ENCODE measurements around the gene ACMSD. TPM values are rescaled to one million over a fixed set of nuclear protein-coding genes. Genes with fewer than 3 reads are reported as not detected.
"Not testable (repeated sequence)": the region's sequence is repeated elsewhere in the genome, so short reads cannot be mapped to it uniquely, and the experiment has no call there.

Gene ACMSD
- total RNA-seq, 2 donors from 2014 or later, result 0.52 TPM; not detected in 1

DNA sequence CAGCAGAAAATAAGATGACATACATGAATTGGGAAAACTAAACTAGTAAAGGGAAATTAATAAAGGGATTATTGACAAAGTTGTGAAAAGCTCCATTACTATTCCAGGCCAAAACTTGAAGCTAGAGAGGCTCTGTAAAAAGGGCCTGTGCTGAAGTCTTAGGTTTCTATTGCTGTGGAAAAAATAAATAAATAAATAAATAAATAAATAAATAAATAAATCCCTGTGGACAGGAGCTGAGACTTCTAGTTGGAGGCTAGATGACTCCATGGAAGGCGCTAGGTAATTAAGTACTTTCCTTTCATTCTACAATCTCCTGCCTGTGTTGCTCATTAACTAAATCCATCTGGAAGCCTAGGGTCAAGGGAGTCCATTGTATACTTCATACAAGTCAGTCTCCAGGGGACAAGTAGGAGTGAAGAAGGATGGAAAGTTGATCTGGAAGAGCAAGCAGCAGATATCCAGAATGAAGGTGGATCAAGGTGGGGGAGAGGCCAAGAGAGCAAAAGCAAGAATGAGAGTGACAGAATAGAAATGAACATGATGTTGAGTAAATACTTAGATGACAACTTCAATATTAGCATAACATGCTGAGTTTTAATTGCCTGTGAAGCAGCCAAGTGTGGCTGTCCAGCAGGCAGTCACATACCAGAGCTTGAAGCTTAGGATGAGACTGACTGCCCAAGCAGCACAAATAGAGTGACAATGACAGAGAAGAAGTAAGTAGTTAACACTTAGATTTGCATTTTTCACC lies 54.0 kb downstream of the ACMSD start:
- no peak for DNase-seq

DNA sequence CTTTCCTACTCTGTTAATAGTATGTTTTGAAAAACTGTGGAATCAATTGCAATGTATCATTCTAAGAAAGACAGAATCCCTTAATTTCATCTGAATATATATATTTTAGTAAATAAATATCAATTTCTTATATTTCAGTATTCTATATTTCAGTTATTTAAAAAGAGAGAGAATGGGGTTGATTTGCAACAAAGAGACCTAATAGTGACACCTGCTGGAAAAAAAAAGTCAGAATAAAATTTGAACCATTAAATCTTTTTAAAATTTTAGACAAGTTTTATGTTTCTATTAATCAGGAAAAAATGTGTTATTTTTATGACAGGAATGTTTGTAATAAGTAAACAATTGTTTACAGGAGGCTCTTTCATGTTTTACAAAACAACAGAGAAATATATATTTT lies 59.5 kb downstream of the ACMSD start:
- H3K36me3 ChIP-seq (replicated peaks in 1 of 2; ENCODE audit: insufficient read depth in 1 of 2, low read depth in 2 of 2), result no peaks in the 10 kb centered on the region
- intact Hi-C loops (cut with DNase I), result no loop called here
- peaks cover 19% of the 10 kb centered on the region for H3K4me1 ChIP-seq
- H3K9me3 ChIP-seq, result no peaks in the 10 kb centered on the region
- DNase-seq (no peak), ATAC-seq (no peak)
- TF ChIP-seq, protein P1, sequence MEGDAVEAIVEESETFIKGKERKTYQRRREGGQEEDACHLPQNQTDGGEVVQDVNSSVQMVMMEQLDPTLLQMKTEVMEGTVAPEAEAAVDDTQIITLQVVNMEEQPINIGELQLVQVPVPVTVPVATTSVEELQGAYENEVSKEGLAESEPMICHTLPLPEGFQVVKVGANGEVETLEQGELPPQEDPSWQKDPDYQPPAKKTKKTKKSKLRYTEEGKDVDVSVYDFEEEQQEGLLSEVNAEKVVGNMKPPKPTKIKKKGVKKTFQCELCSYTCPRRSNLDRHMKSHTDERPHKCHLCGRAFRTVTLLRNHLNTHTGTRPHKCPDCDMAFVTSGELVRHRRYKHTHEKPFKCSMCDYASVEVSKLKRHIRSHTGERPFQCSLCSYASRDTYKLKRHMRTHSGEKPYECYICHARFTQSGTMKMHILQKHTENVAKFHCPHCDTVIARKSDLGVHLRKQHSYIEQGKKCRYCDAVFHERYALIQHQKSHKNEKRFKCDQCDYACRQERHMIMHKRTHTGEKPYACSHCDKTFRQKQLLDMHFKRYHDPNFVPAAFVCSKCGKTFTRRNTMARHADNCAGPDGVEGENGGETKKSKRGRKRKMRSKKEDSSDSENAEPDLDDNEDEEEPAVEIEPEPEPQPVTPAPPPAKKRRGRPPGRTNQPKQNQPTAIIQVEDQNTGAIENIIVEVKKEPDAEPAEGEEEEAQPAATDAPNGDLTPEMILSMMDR (IDR thresholded peaks at IDR 0.05), result peak; percentile 16 to 59 (median 44)
- no peak for TF ChIP-seq POLR2A (IDR thresholded peaks at IDR 0.05)
- H3K27me3 ChIP-seq, result no peaks in the 10 kb centered on the region
- H3K4me3 ChIP-seq, result no peak overlapping the region
- peak overlapping the region in 2 of 4 donors; percentile 18 to 82 for H3K27ac ChIP-seq

More for the DNA sequence above, 54.0 kb downstream of the ACMSD start:
- TF ChIP-seq POLR2A (IDR thresholded peaks at IDR 0.05), result no peak
- TF ChIP-seq, protein P1 (IDR thresholded peaks at IDR 0.05), result no peak
- Histone ChIP-seq H3K27me3 (no peaks in the 10 kb centered on the region), H3K4me1 (peaks cover 7% of the 10 kb centered on the region), H3K36me3 (replicated peaks in 1 of 2; ENCODE audit: insufficient read depth in 1 of 2, low read depth in 2 of 2) (no peaks in the 10 kb centered on the region), H3K27ac (peak overlapping the region in 1 of 4 donors; percentile 39), H3K4me3 (no peak overlapping the region), H3K9me3 (no peaks in the 10 kb centered on the region)
- WGBS, 2 donors, result 52 to 66% methylated on average over 1 of the region's 1 CpG
- ATAC-seq, result no peak
- intact Hi-C loops (cut with DNase I), result no loop called here

DNA sequence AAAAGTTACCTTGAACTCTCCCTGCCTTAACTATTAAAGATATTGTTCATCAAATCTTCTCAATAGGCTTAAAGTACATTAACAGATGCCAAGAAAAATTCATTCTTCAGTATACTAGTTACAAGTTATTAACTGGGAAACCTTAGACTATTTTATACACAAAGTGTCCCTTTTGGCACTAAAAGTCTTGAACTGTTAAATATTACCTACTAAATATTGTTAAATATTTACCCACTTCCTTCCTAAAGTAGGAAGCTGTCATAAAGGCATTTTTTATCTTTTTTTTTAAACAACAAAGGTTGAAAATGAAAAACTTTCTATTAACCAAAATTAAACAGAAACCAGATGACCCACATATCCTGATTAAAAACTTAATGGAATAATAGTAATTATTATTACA lies 60.8 kb downstream of the ACMSD start:
- intact Hi-C loops (cut with DNase I), result no loop called here
- Histone ChIP-seq H3K4me1 (peaks cover 17% of the 10 kb centered on the region), H3K27me3 (no peaks in the 10 kb centered on the region), H3K27ac (peak overlapping the region in 3 of 4 donors; percentile 6 to 82 (median 37)), H3K4me3 (no peak overlapping the region), H3K36me3 (replicated peaks in 1 of 2; ENCODE audit: insufficient read depth in 1 of 2, low read depth in 2 of 2) (no peaks in the 10 kb centered on the region), H3K9me3 (no peaks in the 10 kb centered on the region)
- ATAC-seq (peak; percentile 77), DNase-seq (no peak)
- TF ChIP-seq, protein P1 (IDR thresholded peaks at IDR 0.05), result no peak
- TF ChIP-seq POLR2A (IDR thresholded peaks at IDR 0.05), result no peak

DNA sequence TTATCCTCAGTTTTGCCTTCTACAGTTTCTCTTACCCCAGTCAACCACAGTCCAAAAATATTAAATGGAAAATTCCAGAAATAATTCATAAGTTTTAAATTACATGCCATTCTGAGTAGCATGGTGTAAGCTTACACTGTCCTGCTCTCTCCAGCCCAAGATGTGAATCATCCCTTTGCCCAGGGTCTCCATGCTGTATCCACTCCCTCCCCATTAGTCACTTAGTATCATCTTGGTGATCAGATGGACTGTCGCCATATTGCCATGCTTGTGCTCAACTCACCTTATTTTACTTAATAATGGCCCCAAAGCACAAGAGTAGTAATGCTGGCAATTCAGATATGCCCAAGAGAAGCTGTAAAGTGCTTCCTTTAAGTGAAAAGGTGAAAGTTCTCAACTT lies 61.7 kb downstream of the ACMSD start:
- no peak overlapping the region for H3K4me3 ChIP-seq
- ATAC-seq (no peak), DNase-seq (no peak)
- H3K9me3 ChIP-seq, result no peaks in the 10 kb centered on the region
- intact Hi-C loops (cut with DNase I), result loop anchor here (10.0 kb wide), 1 partner anchor 445 kb away; no protein-coding TSS in a partner anchor
- 90 to 95% methylated on average over 1 of the region's 1 CpG for WGBS, 2 donors
- no peaks in the 10 kb centered on the region for H3K27me3 ChIP-seq
- no peak overlapping the region for H3K27ac ChIP-seq
- TF ChIP-seq, protein P1 (IDR thresholded peaks at IDR 0.05), result no peak
- no peak for TF ChIP-seq POLR2A (IDR thresholded peaks at IDR 0.05)
- peaks cover 17% of the 10 kb centered on the region for H3K4me1 ChIP-seq
- no peaks in the 10 kb centered on the region for H3K36me3 ChIP-seq (replicated peaks in 1 of 2; ENCODE audit: insufficient read depth in 1 of 2, low read depth in 2 of 2)

DNA sequence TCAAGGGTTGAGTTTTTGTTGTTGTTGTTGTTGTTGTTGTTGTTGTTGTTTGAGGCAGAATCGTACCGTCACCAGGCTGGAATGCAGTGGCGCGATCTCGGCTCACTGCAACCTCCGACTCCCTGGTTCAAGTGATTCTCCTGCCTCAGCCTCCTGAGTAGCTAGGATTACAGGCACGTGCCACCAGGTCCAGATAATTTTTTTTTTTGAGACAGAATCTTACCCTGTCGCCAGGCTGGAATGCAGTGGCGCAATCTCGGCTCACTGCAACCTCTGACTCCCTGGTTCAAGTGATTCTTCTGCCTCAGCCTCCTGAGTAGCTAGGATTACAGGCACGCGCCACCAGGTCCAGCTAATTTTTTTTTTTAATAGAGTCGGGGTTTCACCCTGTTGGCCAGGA lies 65.3 kb downstream of the ACMSD start:
- not testable (repeated sequence) for H3K27ac ChIP-seq; DNase-seq; H3K9me3 ChIP-seq; H3K4me3 ChIP-seq; H3K27me3 ChIP-seq; H3K36me3 ChIP-seq (replicated peaks in 1 of 2; ENCODE audit: insufficient read depth in 1 of 2, low read depth in 2 of 2); ATAC-seq
- 89 to 94% methylated on average over 13 of the region's 13 CpGs for WGBS, 2 donors
- intact Hi-C loops (cut with DNase I), result loop anchor here (10.0 kb wide), 1 partner anchor 449 kb away; no protein-coding TSS in a partner anchor
- peaks cover 10% of the 10 kb centered on the region for H3K4me1 ChIP-seq
